Stimulated activated CD8-positive, alpha-beta memory T cell treated with anti-CD3 and anti-CD28 coated beads, Interleukin-7, amount 100 ng/mL, for 24 hours (primary cell): ENCODE measurements around the gene TMEM35B.
"Not testable (repeated sequence)": the region's sequence is repeated elsewhere in the genome, so short reads cannot be mapped to it uniquely, and the experiment has no call there.

Experiments used
- DNase-seq: peaks from one replicate; pipeline ENCODE4 v3.0.0-alpha.2; 2020; ENCODE audit warnings: low read depth

Gene TMEM35B

GRCh38 chr1:34975771-34976170 is 9.4 kb downstream of the TMEM35B start:
- no peak for DNase-seq

GRCh38 chr1:34975338-34975737 is 9.8 kb downstream of the TMEM35B start:
- DNase-seq = no peak

GRCh38 chr1:34974626-34975025 is 10.5 kb downstream of the TMEM35B start:
- no peak for DNase-seq

GRCh38 chr1:34973326-34973725 is 11.8 kb downstream of the TMEM35B start:
- no peak for DNase-seq

- no peak for DNase-seq
Measured at GRCh38 chr1:34970829-34971228, 14.3 kb downstream of the TMEM35B start.

- DNase-seq = no peak
Measured at GRCh38 chr1:34970220-34970735, 14.9 kb downstream of the TMEM35B start.

GRCh38 chr1:34968297-34968696 is 16.9 kb downstream of the TMEM35B start:
- not testable (repeated sequence) for DNase-seq

GRCh38 chr1:34967672-34968071 is 17.5 kb downstream of the TMEM35B start:
- DNase-seq = not testable (repeated sequence)

GRCh38 chr1:34965597-34965996 is 19.6 kb downstream of the TMEM35B start:
- no peak for DNase-seq

GRCh38 chr1:34950428-34950827 is 34.7 kb downstream of the TMEM35B start:
- no peak for DNase-seq

- DNase-seq = not testable (repeated sequence)
Measured at GRCh38 chr1:34948739-34949138, 36.4 kb downstream of the TMEM35B start.

GRCh38 chr1:34947641-34948314 is 37.4 kb downstream of the TMEM35B start:
- not testable (repeated sequence) for DNase-seq

- no peak for DNase-seq
Measured at GRCh38 chr1:34946211-34946610, 38.9 kb downstream of the TMEM35B start.

- not testable (repeated sequence) for DNase-seq
Measured at GRCh38 chr1:34941798-34942197, 43.3 kb downstream of the TMEM35B start.
